GM23338 (cell line): Measurements from ENCODE around the gene MAP2K2.

Experiments used
- CREB1 ChIP-seq: fragments of 250-450 bp; sonication (Bioruptor Pico); IDR thresholded peaks from 2 replicates; pipeline ENCODE4 v1.5.0; 2020; ENCODE audit warnings: low read depth, mild to moderate bottlenecking, moderate library complexity
- EZH2 ChIP-seq: fragments of 200-600 bp; sonication (generic); IDR thresholded peaks from one replicate; pipeline ENCODE4 v1.8.0; 2017; ENCODE audit warnings: antibody characterized with exemption, mild to moderate bottlenecking, low read depth; ENCODE audit not compliant: unreplicated experiment
- EZH2phosphoT487 ChIP-seq: fragments of 200-600 bp; sonication (generic); IDR thresholded peaks from one replicate; pipeline ENCODE4 v1.8.1; 2018; ENCODE audit warnings: antibody characterized with exemption; ENCODE audit not compliant: unreplicated experiment
- POLR2AphosphoS5 ChIP-seq: IDR thresholded peaks from 2 replicates; pipeline ENCODE4 v1.6.1; 2016; ENCODE audit warnings: antibody characterized with exemption, low read depth
- TF ChIP-seq, protein P1 (sequence below), 2 experiments: fragments of 200-600 bp in 1 of 2; sonication (generic) in 1 of 2; conservative IDR thresholded peaks; 2 replicates each; pipeline versions ENCODE4 v1.5.1 to v1.6.1; 2016 to 2017; ENCODE audit warnings: antibody characterized with exemption in 2 of 2, low read depth in 2 of 2, mild to moderate bottlenecking in 2 of 2, moderate library complexity in 1 of 2

DNA sequence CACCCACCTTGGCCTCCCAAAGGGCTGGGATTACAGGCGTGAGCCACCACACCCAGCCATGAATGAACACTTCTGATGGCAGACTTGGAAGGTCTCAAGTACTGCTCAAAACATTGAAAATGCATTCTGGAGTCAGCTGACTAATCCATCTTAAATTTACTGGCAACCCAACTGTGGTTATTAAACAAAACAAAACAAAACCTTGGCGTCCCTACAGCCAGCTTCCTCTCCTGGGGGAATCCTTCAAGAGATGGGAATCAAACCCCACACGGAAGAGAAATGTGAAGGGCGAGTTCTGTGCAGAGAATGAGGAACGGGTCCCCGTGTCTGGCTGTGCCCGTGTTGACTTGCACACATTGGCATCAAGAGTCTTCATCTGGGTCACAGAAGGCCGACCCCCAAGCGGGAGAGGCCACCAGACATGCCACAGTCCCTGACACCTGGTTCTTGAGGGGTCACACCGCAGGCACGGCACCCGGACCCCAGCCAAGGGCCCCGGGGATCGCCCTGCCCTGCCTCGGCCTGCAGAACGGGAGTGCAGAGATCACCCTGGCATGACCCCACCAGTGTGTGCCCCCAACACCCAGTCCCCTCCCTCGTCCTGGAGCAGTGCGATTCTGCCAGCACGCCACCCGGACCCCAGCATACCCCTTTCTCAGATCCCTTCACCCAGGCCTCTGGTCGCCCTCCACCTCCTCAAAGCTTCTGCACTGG lies 3.2 kb downstream of the MAP2K2 start:
- TF ChIP-seq, protein P1, sequence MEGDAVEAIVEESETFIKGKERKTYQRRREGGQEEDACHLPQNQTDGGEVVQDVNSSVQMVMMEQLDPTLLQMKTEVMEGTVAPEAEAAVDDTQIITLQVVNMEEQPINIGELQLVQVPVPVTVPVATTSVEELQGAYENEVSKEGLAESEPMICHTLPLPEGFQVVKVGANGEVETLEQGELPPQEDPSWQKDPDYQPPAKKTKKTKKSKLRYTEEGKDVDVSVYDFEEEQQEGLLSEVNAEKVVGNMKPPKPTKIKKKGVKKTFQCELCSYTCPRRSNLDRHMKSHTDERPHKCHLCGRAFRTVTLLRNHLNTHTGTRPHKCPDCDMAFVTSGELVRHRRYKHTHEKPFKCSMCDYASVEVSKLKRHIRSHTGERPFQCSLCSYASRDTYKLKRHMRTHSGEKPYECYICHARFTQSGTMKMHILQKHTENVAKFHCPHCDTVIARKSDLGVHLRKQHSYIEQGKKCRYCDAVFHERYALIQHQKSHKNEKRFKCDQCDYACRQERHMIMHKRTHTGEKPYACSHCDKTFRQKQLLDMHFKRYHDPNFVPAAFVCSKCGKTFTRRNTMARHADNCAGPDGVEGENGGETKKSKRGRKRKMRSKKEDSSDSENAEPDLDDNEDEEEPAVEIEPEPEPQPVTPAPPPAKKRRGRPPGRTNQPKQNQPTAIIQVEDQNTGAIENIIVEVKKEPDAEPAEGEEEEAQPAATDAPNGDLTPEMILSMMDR (conservative IDR thresholded peaks at IDR 0.05; ENCODE audit: low read depth in 2 of 2) = no peak
- TF ChIP-seq EZH2 (no peak), CREB1 (CRISPR knock-in tag) (no peak), POLR2AphosphoS5 (no peak), EZH2phosphoT487 (no peak)
